GM10248 (cell line): ENCODE measurements around the gene THRA.

Experiments used
- CTCF ChIA-PET: fragments of 300-600 bp; sonication (Branson Sonifier 250); formaldehyde crosslinking; extraction: SDS; loops from one replicate; lab custom pipeline; 2021; ENCODE audit warnings: antibody characterized with exemption; lab: Yijun Ruan, JAX
- POLR2A ChIA-PET: fragments of 350-650 bp; sonication (Branson Sonifier 250); formaldehyde crosslinking; extraction: SDS; loops from one replicate; lab custom pipeline; 2020; ENCODE audit warnings: antibody characterized with exemption; lab: Yijun Ruan, JAX
- DNase-seq: peaks from one replicate; pipeline ENCODE4 v3.0.0; 2012; ENCODE audit errors: extremely low spot score
- TF ChIP-seq, protein P1 (sequence below): IDR thresholded peaks from 2 replicates; pipeline ENCODE4 v1.5.1; 2012; ENCODE audit warnings: mild to moderate bottlenecking, low read depth; ENCODE audit errors: extremely low read depth, missing control alignments, control extremely low read depth

THRA gene

GRCh38 chr17:40105861-40106759, 43.3 kb downstream of the THRA start:
- CTCF ChIA-PET: interaction anchor here (1.0 to 3.1 kb wide), 5 partner anchors 31 to 92 kb away, joined by 3 to 16 read pairs (median 3); no protein-coding TSS in a partner anchor
- DNase-seq: no peak
- POLR2A ChIA-PET: interaction anchor here (0.5 kb wide), 1 partner anchor 56 kb away, joined by 5 read pairs; no protein-coding TSS in a partner anchor
- TF ChIP-seq, protein P1, sequence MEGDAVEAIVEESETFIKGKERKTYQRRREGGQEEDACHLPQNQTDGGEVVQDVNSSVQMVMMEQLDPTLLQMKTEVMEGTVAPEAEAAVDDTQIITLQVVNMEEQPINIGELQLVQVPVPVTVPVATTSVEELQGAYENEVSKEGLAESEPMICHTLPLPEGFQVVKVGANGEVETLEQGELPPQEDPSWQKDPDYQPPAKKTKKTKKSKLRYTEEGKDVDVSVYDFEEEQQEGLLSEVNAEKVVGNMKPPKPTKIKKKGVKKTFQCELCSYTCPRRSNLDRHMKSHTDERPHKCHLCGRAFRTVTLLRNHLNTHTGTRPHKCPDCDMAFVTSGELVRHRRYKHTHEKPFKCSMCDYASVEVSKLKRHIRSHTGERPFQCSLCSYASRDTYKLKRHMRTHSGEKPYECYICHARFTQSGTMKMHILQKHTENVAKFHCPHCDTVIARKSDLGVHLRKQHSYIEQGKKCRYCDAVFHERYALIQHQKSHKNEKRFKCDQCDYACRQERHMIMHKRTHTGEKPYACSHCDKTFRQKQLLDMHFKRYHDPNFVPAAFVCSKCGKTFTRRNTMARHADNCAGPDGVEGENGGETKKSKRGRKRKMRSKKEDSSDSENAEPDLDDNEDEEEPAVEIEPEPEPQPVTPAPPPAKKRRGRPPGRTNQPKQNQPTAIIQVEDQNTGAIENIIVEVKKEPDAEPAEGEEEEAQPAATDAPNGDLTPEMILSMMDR: no peak

- POLR2A ChIA-PET: interaction anchor here (0.5 kb wide), 1 partner anchor 57 kb away, joined by 5 read pairs; no protein-coding TSS in a partner anchor
- DNase-seq: no peak
- TF ChIP-seq, protein P1: no peak
- CTCF ChIA-PET: interaction anchor here (1.0 to 3.1 kb wide), 4 partner anchors 32 to 93 kb away, joined by 3 to 16 read pairs (median 3); no protein-coding TSS in a partner anchor
Measured at GRCh38 chr17:40106760-40107521, 44.2 kb downstream of the THRA start.

- CTCF ChIA-PET: interaction anchor here (1.2 to 3.1 kb wide), 2 partner anchors 32 to 60 kb away, joined by 3 to 16 read pairs; no protein-coding TSS in a partner anchor
- no peak for DNase-seq
- TF ChIP-seq, protein P1: no peak
- POLR2A ChIA-PET: no interaction called here
Measured at GRCh38 chr17:40107522-40108174, 44.9 kb downstream of the THRA start.

DNA sequence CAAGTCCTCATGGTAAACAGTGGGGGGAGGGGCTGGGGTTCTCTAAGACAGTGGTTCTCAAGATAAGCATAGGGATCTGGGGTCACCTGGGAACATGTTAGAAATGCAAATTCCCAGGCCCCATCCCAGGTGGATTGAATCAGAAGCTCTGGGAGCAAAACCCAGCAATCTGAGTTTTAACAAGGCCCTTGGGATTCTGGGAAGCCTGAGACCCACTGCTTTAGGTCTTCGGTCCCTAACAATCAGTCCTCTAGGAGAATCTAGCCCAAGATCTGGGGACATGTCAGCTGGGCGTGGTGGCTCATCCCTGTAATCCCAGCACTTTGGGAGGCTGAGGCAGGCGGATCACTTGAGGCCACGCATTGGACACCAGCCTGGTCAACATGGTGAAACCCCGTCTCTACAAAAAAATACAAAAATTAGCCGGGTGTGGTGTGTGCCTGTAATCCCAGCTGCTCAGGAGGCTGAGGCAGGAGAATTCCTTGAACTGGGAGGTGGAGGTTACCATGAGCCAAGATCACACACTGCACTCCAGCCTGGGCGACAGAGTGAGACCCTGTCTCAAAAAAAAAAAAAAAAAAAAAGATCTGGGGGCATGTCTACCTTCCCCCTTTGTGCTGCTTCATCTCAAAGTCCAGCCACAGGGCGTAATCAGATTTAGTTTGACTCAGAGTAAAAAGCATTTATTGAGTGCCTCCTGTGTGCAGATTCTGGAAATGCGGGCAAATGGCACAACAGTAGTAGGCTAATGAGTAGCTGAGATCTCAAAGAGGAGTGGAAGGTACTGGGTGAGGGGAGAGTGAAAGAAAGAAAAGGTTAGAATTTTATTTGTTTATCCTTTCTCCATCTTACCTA, 46.4 kb downstream of the THRA start:
- DNase-seq: no peak
- TF ChIP-seq, protein P1: no peak
- ChIA-PET POLR2A (no interaction called here), CTCF (interaction anchor here (1.6 to 7.1 kb wide), 5 partner anchors 9 to 57 kb away, joined by 3 to 180 read pairs (median 105); partner anchors contain the start of genes MSL1 and NR1D1)

DNA sequence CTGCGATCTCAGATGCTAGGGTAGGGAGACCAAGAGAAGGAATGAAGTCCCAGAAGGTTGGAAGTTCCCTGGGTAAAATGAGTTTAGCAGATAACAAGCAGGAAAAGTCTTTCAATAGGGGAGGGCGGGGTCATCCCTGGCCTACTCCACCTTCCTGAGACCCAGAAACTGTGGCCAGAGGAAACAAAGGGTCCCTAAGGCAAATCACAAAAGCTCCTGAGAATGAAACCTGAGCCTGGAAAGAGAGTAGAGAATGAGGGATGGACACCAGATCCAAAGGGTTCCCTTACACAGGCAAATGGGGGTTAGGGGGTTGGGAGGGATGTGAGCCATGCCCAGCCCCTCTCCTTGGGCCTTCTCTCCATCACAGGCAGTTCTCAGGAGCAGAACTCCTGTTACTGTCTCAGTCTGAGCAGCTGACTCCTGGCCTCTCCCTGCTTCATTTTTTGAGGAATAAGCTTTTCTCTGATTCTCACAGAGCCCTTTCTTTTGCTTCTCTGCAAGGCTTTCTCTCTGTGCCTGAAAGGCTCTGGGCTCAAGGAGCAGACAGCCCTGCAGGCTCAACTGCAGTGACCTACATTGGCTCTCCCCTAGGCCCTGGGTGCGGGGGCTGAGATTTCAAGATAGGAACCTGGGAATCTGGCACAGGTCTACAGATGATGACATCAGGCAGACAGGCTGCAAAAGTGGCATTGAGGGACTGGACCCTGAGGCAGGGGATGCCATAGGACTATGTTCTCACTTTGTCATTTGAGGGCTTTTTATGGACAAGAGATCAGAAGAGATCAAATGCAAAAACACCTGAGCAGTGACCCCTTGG, 47.5 kb downstream of the THRA start:
- DNase-seq: no peak
- POLR2A ChIA-PET: no interaction called here
- TF ChIP-seq, protein P1: no peak
- CTCF ChIA-PET: interaction anchor here (0.6 to 7.1 kb wide), 16 partner anchors 10 to 95 kb away, joined by 3 to 180 read pairs (median 14); partner anchors contain the start of genes CSF3, MSL1 and NR1D1
